HL-60 (cell line): ENCODE data around the gene PPP1R12B.
A peak's percentile ranks its signal among the peaks of the same experiment; 100 is the strongest.

Experiments used
- DNase-seq, 2 experiments: peaks; one replicate each; pipeline ENCODE4 v3.0.0-alpha.2; 2010 to 2020; ENCODE audit warnings: low read depth in 1 of 2, low spot score in 1 of 2
- H3K27ac ChIP-seq: fragments of 250-450 bp; sonication (Bioruptor Pico); replicated peaks from 2 replicates; pipeline ENCODE4 v1.5.1; 2020; ENCODE audit warnings: mild to moderate bottlenecking, moderate library complexity
- H3K27me3 ChIP-seq: fragments of 250-450 bp; sonication (Bioruptor Pico); 2 replicates; pipeline ENCODE4 v1.5.1; 2021; ENCODE audit warnings: mild to moderate bottlenecking, moderate library complexity; ENCODE audit not compliant: insufficient read depth, poor library complexity, severe bottlenecking
- H3K4me3 ChIP-seq: replicated peaks from 2 replicates; pipeline ENCODE4 v1.5.1; 2011; ENCODE audit warnings: mild to moderate bottlenecking, control low read depth, low read length; ENCODE audit not compliant: insufficient read depth
- CTCF ChIP-seq: IDR thresholded peaks from one replicate; pipeline ENCODE4 v1.5.1; 2011; ENCODE audit warnings: low read length, control low read depth, inconsistent platforms; ENCODE audit not compliant: insufficient read depth
- GABPA ChIP-seq: IDR thresholded peaks from 2 replicates; pipeline ENCODE4 v1.6.1; 2012; ENCODE audit warnings: low read depth
- POLR2AphosphoS5 ChIP-seq: IDR thresholded peaks from 2 replicates; pipeline ENCODE4 v1.6.1; 2012; ENCODE audit warnings: low read depth
- REST ChIP-seq: IDR thresholded peaks from 2 replicates; pipeline ENCODE4 v1.6.1; 2012; ENCODE audit warnings: low read depth; ENCODE audit not compliant: insufficient replicate concordance
- SPI1 ChIP-seq: IDR thresholded peaks from 2 replicates; pipeline ENCODE4 v1.6.1; 2012; ENCODE audit warnings: low read depth, mild to moderate bottlenecking, borderline replicate concordance

Gene PPP1R12B

GRCh38 chr1:202310746-202311145 is 37.8 kb upstream of the PPP1R12B start:
- TF ChIP-seq POLR2AphosphoS5 = no peak
- TF ChIP-seq SPI1 = no peak
- TF ChIP-seq GABPA = no peak
- no peak for TF ChIP-seq CTCF
- TF ChIP-seq REST = no peak
- DNase-seq = no peak
- Histone ChIP-seq H3K4me3 (no peak overlapping the region), H3K27ac (no peak overlapping the region), H3K27me3 (peaks cover 12% of the 10 kb centered on the region)

- DNase-seq = no peak
- TF ChIP-seq REST (no peak), SPI1 (no peak)
- peaks cover 15% of the 10 kb centered on the region for H3K27me3 ChIP-seq
- H3K27ac ChIP-seq = no peak overlapping the region
- H3K4me3 ChIP-seq = no peak overlapping the region
Measured at GRCh38 chr1:202311875-202312635, 36.4 kb upstream of the PPP1R12B start.

GRCh38 chr1:202315576-202316168 is 32.8 kb upstream of the PPP1R12B start:
- no peak for TF ChIP-seq GABPA
- TF ChIP-seq CTCF = peak; percentile 93
- no peak for TF ChIP-seq REST
- DNase-seq = peak; percentile 35 to 69
- no peak overlapping the region for H3K4me3 ChIP-seq
- peaks cover 15% of the 10 kb centered on the region for H3K27me3 ChIP-seq
- no peak overlapping the region for H3K27ac ChIP-seq
